ENCODE data around the gene EMC10.

EMC10 gene

GRCh38 chr19:50537769-50538230 lies 61.5 kb downstream of the EMC10 start (continued):
- TF ChIP-seq EGR2 (tag by site-specific recombination; IDR thresholded peaks at IDR 0.05; ENCODE audit: low read depth) (no peak), ZNF660 (tag by site-specific recombination; IDR thresholded peaks at IDR 0.05) (peak; percentile 79), ZNF391 (tag by site-specific recombination; IDR thresholded peaks at IDR 0.05; ENCODE audit: borderline replicate concordance, low read depth) (no peak), OSR2 (tag by site-specific recombination; IDR thresholded peaks at IDR 0.05) (no peak), ZEB2 (tag by site-specific recombination; IDR thresholded peaks at IDR 0.05) (no peak), KLF9 (tag by site-specific recombination; IDR thresholded peaks at IDR 0.05; ENCODE audit: low read depth) (no peak), ZNF280D (tag by site-specific recombination; IDR thresholded peaks at IDR 0.05) (no peak), SCRT2 (tag by site-specific recombination; IDR thresholded peaks at IDR 0.05) (no peak), TRIM28 (IDR thresholded peaks at IDR 0.05; ENCODE audit: borderline replicate concordance, low read length) (no peak), MZF1 (tag by site-specific recombination; IDR thresholded peaks at IDR 0.05; ENCODE audit: borderline replicate concordance) (no peak), ZNF138 (tag by site-specific recombination; IDR thresholded peaks at IDR 0.05; ENCODE audit: borderline replicate concordance) (no peak), ZNF248 (tag by site-specific recombination; IDR thresholded peaks at IDR 0.05) (no peak), ZBTB8A (tag by site-specific recombination; IDR thresholded peaks at IDR 0.05) (no peak), ZNF623 (tag by site-specific recombination; IDR thresholded peaks at IDR 0.05) (no peak), ZNF155 (tag by site-specific recombination; IDR thresholded peaks at IDR 0.05) (no peak), REPIN1 (tag by site-specific recombination; IDR thresholded peaks at IDR 0.05; ENCODE audit: low read depth) (no peak), ZNF335 (tag by site-specific recombination; conservative IDR thresholded peaks at IDR 0.05) (no peak), KLF16 (tag by site-specific recombination; IDR thresholded peaks at IDR 0.05) (peak; percentile 41; the same call in 1 of the 2 replicates), SP3 (tag by site-specific recombination; IDR thresholded peaks at IDR 0.05) (no peak), ZNF341 (tag by site-specific recombination; IDR thresholded peaks at IDR 0.05; ENCODE audit: low read depth) (no peak)
- TF ChIP-seq, protein P1, sequence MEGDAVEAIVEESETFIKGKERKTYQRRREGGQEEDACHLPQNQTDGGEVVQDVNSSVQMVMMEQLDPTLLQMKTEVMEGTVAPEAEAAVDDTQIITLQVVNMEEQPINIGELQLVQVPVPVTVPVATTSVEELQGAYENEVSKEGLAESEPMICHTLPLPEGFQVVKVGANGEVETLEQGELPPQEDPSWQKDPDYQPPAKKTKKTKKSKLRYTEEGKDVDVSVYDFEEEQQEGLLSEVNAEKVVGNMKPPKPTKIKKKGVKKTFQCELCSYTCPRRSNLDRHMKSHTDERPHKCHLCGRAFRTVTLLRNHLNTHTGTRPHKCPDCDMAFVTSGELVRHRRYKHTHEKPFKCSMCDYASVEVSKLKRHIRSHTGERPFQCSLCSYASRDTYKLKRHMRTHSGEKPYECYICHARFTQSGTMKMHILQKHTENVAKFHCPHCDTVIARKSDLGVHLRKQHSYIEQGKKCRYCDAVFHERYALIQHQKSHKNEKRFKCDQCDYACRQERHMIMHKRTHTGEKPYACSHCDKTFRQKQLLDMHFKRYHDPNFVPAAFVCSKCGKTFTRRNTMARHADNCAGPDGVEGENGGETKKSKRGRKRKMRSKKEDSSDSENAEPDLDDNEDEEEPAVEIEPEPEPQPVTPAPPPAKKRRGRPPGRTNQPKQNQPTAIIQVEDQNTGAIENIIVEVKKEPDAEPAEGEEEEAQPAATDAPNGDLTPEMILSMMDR (tag by site-specific recombination; IDR thresholded peaks at IDR 0.05): peak; percentile 91
- TF ChIP-seq, protein P2, sequence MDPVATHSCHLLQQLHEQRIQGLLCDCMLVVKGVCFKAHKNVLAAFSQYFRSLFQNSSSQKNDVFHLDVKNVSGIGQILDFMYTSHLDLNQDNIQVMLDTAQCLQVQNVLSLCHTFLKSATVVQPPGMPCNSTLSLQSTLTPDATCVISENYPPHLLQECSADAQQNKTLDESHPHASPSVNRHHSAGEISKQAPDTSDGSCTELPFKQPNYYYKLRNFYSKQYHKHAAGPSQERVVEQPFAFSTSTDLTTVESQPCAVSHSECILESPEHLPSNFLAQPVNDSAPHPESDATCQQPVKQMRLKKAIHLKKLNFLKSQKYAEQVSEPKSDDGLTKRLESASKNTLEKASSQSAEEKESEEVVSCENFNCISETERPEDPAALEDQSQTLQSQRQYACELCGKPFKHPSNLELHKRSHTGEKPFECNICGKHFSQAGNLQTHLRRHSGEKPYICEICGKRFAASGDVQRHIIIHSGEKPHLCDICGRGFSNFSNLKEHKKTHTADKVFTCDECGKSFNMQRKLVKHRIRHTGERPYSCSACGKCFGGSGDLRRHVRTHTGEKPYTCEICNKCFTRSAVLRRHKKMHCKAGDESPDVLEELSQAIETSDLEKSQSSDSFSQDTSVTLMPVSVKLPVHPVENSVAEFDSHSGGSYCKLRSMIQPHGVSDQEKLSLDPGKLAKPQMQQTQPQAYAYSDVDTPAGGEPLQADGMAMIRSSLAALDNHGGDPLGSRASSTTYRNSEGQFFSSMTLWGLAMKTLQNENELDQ (tag by site-specific recombination; IDR thresholded peaks at IDR 0.05; ENCODE audit: low read depth): no peak
- TF ChIP-seq, protein P3, sequence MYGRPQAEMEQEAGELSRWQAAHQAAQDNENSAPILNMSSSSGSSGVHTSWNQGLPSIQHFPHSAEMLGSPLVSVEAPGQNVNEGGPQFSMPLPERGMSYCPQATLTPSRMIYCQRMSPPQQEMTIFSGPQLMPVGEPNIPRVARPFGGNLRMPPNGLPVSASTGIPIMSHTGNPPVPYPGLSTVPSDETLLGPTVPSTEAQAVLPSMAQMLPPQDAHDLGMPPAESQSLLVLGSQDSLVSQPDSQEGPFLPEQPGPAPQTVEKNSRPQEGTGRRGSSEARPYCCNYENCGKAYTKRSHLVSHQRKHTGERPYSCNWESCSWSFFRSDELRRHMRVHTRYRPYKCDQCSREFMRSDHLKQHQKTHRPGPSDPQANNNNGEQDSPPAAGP (tag by site-specific recombination; IDR thresholded peaks at IDR 0.05): no peak
- TF ChIP-seq, protein P4, sequence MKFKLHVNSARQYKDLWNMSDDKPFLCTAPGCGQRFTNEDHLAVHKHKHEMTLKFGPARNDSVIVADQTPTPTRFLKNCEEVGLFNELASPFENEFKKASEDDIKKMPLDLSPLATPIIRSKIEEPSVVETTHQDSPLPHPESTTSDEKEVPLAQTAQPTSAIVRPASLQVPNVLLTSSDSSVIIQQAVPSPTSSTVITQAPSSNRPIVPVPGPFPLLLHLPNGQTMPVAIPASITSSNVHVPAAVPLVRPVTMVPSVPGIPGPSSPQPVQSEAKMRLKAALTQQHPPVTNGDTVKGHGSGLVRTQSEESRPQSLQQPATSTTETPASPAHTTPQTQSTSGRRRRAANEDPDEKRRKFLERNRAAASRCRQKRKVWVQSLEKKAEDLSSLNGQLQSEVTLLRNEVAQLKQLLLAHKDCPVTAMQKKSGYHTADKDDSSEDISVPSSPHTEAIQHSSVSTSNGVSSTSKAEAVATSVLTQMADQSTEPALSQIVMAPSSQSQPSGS (tag by site-specific recombination; IDR thresholded peaks at IDR 0.05; ENCODE audit: low read depth): no peak
- TF ChIP-seq, protein P5, sequence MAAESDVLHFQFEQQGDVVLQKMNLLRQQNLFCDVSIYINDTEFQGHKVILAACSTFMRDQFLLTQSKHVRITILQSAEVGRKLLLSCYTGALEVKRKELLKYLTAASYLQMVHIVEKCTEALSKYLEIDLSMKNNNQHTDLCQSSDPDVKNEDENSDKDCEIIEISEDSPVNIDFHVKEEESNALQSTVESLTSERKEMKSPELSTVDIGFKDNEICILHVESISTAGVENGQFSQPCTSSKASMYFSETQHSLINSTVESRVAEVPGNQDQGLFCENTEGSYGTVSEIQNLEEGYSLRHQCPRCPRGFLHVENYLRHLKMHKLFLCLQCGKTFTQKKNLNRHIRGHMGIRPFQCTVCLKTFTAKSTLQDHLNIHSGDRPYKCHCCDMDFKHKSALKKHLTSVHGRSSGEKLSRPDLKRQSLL (tag by site-specific recombination; IDR thresholded peaks at IDR 0.05): no peak
- TF ChIP-seq, protein P6, sequence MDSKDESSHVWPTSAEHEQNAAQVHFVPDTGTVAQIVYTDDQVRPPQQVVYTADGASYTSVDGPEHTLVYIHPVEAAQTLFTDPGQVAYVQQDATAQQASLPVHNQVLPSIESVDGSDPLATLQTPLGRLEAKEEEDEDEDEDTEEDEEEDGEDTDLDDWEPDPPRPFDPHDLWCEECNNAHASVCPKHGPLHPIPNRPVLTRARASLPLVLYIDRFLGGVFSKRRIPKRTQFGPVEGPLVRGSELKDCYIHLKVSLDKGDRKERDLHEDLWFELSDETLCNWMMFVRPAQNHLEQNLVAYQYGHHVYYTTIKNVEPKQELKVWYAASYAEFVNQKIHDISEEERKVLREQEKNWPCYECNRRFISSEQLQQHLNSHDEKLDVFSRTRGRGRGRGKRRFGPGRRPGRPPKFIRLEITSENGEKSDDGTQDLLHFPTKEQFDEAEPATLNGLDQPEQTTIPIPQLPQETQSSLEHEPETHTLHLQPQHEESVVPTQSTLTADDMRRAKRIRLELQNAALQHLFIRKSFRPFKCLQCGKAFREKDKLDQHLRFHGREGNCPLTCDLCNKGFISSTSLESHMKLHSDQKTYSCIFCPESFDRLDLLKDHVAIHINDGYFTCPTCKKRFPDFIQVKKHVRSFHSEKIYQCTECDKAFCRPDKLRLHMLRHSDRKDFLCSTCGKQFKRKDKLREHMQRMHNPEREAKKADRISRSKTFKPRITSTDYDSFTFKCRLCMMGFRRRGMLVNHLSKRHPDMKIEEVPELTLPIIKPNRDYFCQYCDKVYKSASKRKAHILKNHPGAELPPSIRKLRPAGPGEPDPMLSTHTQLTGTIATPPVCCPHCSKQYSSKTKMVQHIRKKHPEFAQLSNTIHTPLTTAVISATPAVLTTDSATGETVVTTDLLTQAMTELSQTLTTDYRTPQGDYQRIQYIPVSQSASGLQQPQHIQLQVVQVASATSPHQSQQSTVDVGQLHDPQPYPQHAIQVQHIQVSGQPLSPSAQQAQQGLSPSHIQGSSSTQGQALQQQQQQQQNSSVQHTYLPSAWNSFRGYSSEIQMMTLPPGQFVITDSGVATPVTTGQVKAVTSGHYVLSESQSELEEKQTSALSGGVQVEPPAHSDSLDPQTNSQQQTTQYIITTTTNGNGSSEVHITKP (tag by site-specific recombination; IDR thresholded peaks at IDR 0.05): no peak

Data from HEK293 (cell line).